ENCODE data around the gene B3GNT9.

GRCh38 chr16:67174706-67175231 lies 24.0 kb upstream of the B3GNT9 start:
- no peak for TF ChIP-seq EP300 (IDR thresholded peaks at IDR 0.05; ENCODE audit: low read depth)
- no peak for TF ChIP-seq CTCF (IDR thresholded peaks at IDR 0.05)
- TF ChIP-seq POLR2A (IDR thresholded peaks at IDR 0.05), result no peak

Data from transverse colon (tissue), 3 donors.